HG03558 (cell line): Measurements from ENCODE around the gene LATS1.
"Not testable (repeated sequence)": the region's sequence is repeated elsewhere in the genome, so short reads cannot be mapped to it uniquely, and the experiment has no call there.

Experiments
- ATAC-seq: cut with Tn5 transposase; IDR thresholded peaks from one replicate; pipeline ENCODE4 v1.9.1; 2021; ENCODE audit warnings: moderate number of reproducible peaks; ENCODE audit not compliant: unreplicated experiment; ENCODE audit errors: extremely low read depth

Gene LATS1

GRCh38 chr6:149681209-149681608 lies 36.7 kb downstream of the LATS1 start:
- no peak for ATAC-seq

GRCh38 chr6:149680503-149680902 lies 37.4 kb downstream of the LATS1 start:
- ATAC-seq, result peak; percentile 52

- not testable (repeated sequence) for ATAC-seq
Measured at GRCh38 chr6:149672265-149672664, 45.6 kb downstream of the LATS1 start.

- no peak for ATAC-seq
Measured at GRCh38 chr6:149660028-149660427, 57.9 kb downstream of the LATS1 start.

GRCh38 chr6:149657441-149657840 lies 60.5 kb downstream of the LATS1 start:
- no peak for ATAC-seq

GRCh38 chr6:149651056-149651455 lies 66.8 kb downstream of the LATS1 start:
- ATAC-seq, result no peak

- peak; percentile 74 for ATAC-seq
Measured at GRCh38 chr6:149648148-149649145, 69.5 kb downstream of the LATS1 start, which contains the start of gene KATNA1. Gene KATNA1 (minus strand): TSS chr6:149648714. CDS start chr6:149638547, 10,167 bp downstream.

- ATAC-seq, result no peak
Measured at GRCh38 chr6:149646599-149646998, 71.3 kb downstream of the LATS1 start.

GRCh38 chr6:149642829-149643580 lies 74.9 kb downstream of the LATS1 start:
- ATAC-seq, result no peak

GRCh38 chr6:149636124-149636523 lies 81.8 kb downstream of the LATS1 start:
- no peak for ATAC-seq

GRCh38 chr6:149634315-149634714 lies 83.6 kb downstream of the LATS1 start:
- ATAC-seq, result no peak

- ATAC-seq, result no peak
Measured at GRCh38 chr6:149628875-149629510, 88.9 kb downstream of the LATS1 start.

GRCh38 chr6:149627672-149628071 lies 90.2 kb downstream of the LATS1 start:
- ATAC-seq, result no peak

- ATAC-seq, result no peak
Measured at GRCh38 chr6:149615805-149616204, 102.1 kb downstream of the LATS1 start.

- ATAC-seq, result no peak
Measured at GRCh38 chr6:149614337-149614736, 103.6 kb downstream of the LATS1 start.

GRCh38 chr6:149608381-149608982 lies 109.4 kb downstream of the LATS1 start:
- ATAC-seq, result no peak
